Measurements from ENCODE around the gene THRSP.
"Not testable (repeated sequence)": the region's sequence is repeated elsewhere in the genome, so short reads cannot be mapped to it uniquely, and the experiment has no call there.

Gene THRSP, protein sequence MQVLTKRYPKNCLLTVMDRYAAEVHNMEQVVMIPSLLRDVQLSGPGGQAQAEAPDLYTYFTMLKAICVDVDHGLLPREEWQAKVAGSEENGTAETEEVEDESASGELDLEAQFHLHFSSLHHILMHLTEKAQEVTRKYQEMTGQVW

GRCh38 chr11:78063440-78064181, at the start of gene THRSP:
TSS of gene THRSP (plus strand) at chr11:78063861. CDS start at chr11:78063882, 21 bp downstream.
- TF ChIP-seq, protein P1, sequence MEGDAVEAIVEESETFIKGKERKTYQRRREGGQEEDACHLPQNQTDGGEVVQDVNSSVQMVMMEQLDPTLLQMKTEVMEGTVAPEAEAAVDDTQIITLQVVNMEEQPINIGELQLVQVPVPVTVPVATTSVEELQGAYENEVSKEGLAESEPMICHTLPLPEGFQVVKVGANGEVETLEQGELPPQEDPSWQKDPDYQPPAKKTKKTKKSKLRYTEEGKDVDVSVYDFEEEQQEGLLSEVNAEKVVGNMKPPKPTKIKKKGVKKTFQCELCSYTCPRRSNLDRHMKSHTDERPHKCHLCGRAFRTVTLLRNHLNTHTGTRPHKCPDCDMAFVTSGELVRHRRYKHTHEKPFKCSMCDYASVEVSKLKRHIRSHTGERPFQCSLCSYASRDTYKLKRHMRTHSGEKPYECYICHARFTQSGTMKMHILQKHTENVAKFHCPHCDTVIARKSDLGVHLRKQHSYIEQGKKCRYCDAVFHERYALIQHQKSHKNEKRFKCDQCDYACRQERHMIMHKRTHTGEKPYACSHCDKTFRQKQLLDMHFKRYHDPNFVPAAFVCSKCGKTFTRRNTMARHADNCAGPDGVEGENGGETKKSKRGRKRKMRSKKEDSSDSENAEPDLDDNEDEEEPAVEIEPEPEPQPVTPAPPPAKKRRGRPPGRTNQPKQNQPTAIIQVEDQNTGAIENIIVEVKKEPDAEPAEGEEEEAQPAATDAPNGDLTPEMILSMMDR (IDR thresholded peaks at IDR 0.05; ENCODE audit: low read length, missing control alignments): no peak
- no peak for DNase-seq (ENCODE audit: low read depth)
- H3K4me3 ChIP-seq (replicated peaks; ENCODE audit: low read depth, low read length): no peak within 1 kb of the TSS

DNA sequence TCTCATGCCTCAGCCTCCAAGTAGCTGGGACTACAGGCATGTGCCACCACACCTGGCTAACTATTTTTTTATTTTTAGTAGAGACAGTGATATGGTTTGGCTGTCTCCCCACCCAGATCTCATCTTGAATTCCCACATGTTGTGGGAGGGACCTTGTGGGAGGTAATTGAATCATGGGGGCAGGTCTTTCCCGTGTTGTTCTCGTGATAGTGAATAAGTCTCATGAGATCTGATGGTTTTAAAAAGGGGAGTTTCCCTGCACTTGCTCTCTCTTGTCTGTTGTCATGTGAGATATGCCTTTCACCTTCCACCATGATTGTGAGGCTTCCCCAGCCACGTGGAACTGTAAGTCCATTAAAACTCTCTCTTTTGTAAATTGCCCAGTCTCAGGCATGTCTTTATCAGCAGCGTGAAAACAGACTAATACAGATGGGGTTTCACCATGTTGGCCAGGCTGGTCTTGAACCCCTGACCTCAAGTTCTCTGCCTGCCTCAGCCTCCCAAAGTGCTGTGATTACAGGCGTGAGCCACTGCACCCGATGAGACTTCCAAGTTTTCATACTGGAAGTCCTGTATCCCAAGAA, 48.6 kb upstream of the THRSP start:
- not testable (repeated sequence) for H3K4me3 ChIP-seq (replicated peaks; ENCODE audit: low read depth, low read length); DNase-seq (ENCODE audit: low read depth)

GRCh38 chr11:78015878-78016277, 47.8 kb upstream of the THRSP start:
- no peak overlapping the region for H3K4me3 ChIP-seq (replicated peaks; ENCODE audit: low read depth, low read length)
- no peak for DNase-seq (ENCODE audit: low read depth)
- TF ChIP-seq, protein P1 (IDR thresholded peaks at IDR 0.05; ENCODE audit: low read length, missing control alignments): no peak

DNA sequence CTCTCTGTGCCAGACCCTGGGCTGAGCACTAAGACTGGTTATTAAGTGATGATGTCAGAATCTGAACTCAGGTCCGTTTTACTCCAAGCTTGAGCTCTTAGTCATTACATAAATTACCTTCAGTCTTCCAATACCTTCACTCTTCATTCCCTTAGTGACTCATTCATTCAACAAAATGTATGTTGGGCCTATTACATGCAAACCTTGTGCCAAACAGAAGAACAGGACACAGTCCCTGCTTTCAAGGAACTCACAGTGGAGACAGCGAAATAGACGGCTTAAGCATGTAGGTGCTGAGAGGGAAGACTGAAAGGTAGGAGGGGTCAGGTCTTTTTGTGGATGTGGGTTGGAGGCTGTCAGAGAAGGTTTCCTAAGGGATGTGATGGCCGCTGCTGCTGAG, 43.9 kb upstream of the THRSP start:
- DNase-seq (ENCODE audit: low read depth): no peak
- no peak overlapping the region for H3K4me3 ChIP-seq (replicated peaks; ENCODE audit: low read depth, low read length)
- TF ChIP-seq, protein P1 (IDR thresholded peaks at IDR 0.05; ENCODE audit: low read length, missing control alignments): no peak

- TF ChIP-seq, protein P1 (IDR thresholded peaks at IDR 0.05; ENCODE audit: low read length, missing control alignments): no peak
- no peak overlapping the region for H3K4me3 ChIP-seq (replicated peaks; ENCODE audit: low read depth, low read length)
- no peak for DNase-seq (ENCODE audit: low read depth)
Measured at GRCh38 chr11:78020246-78020645, 43.4 kb upstream of the THRSP start.

- no peak for DNase-seq (ENCODE audit: low read depth)
- H3K4me3 ChIP-seq (replicated peaks; ENCODE audit: low read depth, low read length): no peak overlapping the region
- TF ChIP-seq, protein P1 (IDR thresholded peaks at IDR 0.05; ENCODE audit: low read length, missing control alignments): no peak
Measured at GRCh38 chr11:78021611-78022010, 42.0 kb upstream of the THRSP start.

Measured in fibroblast of pulmonary artery (primary cell).